Stimulated activated CD4-positive, alpha-beta T cell treated with anti-CD3 and anti-CD28 coated beads, TNF-alpha, amount 100 ng/mL, for 4 hours (primary cell): Measurements from ENCODE around the gene RPL39.
"Not testable (repeated sequence)": the region's sequence is repeated elsewhere in the genome, so short reads cannot be mapped to it uniquely, and the experiment has no call there.

Source experiments
- DNase-seq, 3 experiments: peaks; one replicate each; pipeline ENCODE4 v3.0.0-alpha.2; 2020; ENCODE audit warnings: low read depth in 3 of 3

The RPL39 gene

DNA sequence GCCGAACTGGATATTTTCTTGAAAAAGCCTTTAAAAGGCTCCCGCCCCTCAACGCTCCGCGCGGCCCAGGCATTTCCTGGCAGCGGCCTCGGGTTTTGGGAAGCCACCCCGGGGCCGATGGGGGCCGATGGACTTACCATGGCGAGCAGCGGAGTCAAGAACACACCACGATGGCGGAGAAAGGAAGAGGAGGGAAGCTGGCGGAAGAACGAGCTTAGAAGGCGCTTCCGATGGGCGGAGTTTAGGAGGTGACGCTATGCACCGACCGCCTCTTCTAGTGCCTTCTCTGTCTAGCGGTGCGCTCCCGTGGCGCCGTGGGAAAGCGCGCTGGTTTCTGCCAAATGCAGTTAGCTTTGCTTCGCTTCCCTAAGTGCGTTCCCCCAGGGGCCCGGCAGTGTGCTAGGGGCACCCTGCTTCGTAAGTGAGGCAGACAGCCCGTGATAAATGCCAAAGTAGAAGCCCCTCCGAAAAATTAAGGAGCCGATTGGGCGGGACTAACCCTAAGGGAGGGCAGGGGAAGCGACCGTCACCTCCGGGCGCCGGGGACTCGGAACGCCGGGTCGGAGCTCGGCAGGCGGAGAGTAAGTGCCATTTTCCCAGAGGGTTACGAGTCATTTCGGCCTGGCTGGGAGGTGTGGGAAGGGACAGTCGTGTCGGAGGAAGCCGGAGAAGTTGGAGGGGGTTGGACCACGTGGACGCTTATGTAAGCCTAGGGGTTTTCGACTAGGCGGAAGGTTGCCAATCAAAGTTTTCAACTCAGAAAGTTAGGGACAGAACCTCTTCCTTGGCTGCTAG, at the start of gene RPL39:
RPL39 (minus strand) TSS at position 194 of the 795 bp plus-strand sequence; CDS start at position 140, 54 bp downstream.
- DNase-seq: peak; percentile 50 to 65 (median 60)

DNA sequence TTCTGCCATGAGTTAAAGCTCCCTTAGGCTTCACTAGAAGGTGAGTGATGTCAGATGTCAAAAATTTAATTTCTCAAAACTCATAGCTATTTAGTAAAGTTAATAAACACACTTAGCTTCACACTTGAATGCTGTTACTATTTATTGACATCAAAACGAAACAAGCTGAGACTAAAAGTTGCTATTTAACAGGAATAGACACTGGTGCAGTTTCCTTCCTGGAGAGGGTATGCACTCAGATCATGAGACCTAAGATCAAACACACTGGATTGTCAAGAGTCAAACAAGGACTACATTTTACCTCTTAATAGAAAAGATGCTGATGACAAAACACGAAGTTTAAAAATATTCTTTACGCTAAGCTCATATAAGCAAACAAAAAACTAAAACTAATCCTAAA, 42.5 kb upstream of the RPL39 start:
- no peak for DNase-seq

DNA sequence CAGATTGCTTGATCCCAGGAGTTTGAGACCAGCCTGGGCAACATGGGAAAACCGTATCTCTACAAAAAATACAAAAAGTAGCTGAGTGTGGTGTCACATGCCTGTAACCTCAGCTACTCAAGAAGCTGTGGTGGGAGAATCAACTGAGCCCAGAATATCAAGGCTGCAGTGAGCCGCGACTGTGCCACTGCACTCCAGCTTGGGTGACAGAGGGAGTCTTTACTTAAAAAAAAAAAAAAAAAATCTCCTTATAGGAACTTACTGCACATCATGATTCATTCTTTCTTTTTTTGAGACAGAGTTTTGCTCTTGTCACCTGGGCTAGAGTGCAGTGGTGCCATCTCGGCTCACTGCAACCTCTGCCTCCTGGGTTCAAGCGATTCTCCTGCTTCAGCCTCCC, 37.0 kb upstream of the RPL39 start:
- no peak for DNase-seq

DNA sequence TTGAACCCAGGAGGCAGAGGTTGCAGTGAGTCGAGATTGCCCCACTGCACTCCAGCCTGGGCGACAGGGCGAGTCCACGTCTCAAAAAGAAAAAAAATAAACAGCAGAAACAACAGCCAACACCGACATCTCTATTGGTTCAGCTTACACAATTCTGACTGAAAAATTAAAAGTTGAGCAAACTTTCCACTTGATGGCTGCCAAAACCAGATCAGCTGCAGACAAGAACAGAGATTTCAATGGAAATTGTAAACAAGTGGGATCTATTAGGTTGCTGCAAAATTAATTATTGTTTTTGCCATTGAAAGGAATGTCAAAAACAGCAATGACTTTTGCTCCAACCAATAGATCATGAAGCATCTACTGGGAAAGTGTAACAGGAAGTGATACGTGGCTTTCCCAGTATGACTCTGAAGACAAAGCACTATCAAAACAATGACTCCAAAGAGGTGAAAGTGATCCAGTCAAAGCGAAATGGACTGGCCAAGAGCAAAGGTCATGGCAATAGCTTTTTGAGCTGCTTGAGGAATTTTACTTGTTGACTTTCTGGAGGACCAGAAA, 35.0 kb upstream of the RPL39 start:
- no peak for DNase-seq

- not testable (repeated sequence) for DNase-seq
Measured at GRCh38 chrX:119824221-119824620, 32.8 kb upstream of the RPL39 start.

- DNase-seq: not testable (repeated sequence)
Measured at GRCh38 chrX:119821703-119822102, 30.3 kb upstream of the RPL39 start.

- no peak for DNase-seq
Measured at GRCh38 chrX:119817130-119817690, 25.8 kb upstream of the RPL39 start.

DNA sequence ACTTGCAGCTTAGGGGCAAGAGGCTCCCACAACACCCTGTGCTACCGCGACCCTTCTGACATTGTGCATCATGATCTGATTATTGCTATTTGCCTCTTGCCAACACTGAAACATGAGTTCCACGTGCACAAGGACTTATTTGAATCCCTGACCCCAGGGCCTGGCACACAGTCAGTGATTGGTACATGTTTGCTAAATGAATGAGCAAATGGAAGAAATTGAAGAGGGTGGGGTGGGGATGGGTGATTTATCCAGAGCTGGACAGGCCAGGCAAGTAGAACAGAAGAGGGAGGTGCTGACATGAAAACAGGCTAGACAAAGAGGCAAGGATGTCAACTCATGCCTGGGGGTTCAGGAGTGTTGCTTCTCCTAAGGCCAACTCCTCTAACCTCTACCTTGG, 24.9 kb upstream of the RPL39 start:
- DNase-seq: no peak

DNA sequence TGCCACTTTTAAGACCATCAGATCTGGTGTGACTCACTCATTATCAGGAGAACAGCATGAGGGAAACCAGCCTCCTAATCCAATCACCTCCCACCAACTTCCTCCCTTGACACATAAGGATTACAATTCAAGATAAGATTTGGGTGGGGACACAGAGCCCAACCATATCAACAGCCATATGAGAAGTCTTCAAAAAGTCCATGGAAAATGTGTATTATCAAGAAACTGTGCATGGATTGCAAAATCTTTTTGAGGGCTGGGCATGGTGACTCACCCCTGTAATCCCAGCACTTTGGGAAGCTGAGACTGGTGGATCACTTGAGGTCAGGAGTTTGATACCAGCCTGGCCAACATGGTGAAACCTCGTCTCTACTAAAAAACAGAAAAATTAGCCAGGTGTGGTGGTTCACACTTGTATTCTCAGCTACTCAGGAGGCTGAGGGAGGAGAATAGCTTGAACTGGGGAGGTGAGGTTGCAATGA, 17.8 kb upstream of the RPL39 start:
- DNase-seq: no peak

GRCh38 chrX:119808461-119808860, 17.0 kb upstream of the RPL39 start:
- not testable (repeated sequence) for DNase-seq

- no peak for DNase-seq
Measured at GRCh38 chrX:119802546-119802945, 11.1 kb upstream of the RPL39 start.

DNA sequence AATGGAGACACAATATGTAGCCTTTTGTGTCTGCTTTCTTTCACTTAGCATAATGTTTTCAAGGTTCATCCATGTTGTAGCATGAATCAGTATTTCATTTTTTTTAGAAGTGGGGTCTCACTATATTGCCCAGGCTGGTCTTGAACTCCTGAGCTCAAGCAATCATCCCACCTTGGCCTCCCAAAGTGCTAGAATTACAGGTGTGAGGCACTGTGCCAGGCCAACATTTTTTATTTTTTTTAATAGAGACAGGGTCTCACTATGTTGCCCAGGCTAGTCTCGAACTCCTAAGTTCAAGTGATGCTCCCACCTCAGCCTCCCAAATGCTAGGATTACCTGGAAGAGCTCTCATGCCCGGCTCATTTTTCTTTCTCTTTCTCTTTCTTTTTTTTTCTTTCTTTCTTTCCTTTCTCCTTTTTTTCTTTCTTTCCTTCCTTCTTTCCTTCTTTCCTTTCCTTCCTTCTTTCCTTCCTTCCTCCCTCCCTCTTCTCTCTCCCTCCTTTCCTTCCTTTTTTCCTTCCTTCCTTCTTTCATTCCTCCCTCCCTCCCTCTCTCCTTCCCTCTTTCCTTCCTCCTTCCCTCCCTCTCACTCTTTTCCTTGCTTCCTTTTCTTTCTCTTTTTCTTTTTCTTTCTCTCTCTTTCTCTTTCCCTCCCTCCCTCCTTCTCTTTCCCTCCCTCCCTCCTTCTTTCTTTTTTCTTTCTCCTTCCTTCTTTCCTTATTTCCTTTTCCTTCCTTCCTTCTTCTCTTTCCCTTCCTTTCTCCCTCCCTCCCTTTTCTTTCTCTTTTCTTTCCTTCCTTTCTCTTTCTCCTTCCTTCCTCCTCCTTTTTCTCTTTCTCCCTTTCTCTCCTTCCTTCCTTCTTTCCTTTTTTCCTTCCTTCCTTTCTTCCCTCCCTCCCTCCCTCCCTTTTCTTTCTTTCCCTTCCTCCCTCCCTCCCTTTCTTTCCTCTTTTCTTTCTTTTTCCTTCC, 10.1 kb upstream of the RPL39 start:
- DNase-seq: no peak

GRCh38 chrX:119790977-119791436, 423 bp downstream of the RPL39 start:
- peak; percentile 16 to 38 (median 29) for DNase-seq

GRCh38 chrX:119784747-119785446, 6.5 kb downstream of the RPL39 start:
- DNase-seq: peak in 1 of 3 experiments; percentile 9

GRCh38 chrX:119783026-119783425, 8.4 kb downstream of the RPL39 start:
- DNase-seq: no peak

GRCh38 chrX:119778829-119779228, 12.6 kb downstream of the RPL39 start:
- no peak for DNase-seq

DNA sequence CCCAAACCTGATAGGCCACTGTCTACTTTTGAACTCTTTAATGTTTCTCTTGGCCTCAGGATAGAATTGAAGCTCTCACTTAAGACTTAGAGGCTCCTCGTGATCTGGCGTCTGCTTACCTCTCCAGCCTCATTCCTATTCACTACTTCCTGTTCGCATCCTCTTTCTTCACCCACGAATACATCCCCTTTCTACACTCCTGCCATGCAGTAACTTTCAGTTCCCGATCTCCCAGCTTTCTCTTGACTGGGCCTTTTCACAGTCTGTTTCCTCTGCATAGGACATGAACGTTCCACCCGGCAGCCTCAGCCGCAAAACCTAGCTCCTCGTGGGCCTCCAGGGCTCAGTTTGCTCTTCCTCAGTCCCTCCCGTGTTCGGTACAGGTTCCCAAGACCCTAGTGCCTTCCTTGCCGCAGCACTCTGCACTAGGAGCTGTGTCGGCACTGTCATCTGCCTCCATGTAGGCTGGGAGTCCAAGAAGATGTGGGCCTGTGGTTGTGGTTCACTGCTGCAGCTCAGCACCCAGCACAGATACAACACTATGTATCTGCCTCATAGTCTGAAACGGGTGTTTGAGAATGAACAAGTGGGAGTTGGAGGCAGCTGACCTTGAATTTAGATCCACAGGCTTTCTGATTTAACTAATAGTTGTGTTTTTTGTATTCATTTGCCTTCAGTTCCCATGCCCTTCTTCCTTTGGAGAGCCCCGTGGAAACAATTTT, 15.8 kb downstream of the RPL39 start:
- DNase-seq: no peak

GRCh38 chrX:119769388-119769787, 22.0 kb downstream of the RPL39 start:
- not testable (repeated sequence) for DNase-seq

DNA sequence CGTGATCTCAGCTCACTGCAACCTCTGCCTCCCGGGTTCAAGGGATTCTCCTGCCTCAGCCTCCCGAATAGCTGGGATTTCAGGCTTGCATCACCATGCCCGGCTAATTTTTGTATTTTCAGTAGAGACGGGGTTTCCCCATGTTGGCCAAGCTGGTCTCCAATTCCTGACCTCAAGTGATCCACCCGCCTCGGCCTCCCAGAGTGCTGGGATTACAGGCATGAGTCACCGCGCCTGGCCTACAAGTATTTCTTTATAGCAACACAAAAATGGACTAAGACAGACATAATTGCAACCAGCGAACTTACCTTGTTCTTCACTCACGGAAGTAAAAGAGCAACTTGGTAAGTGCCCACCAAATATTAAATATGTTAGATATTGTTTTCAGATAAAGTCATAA, 23.0 kb downstream of the RPL39 start:
- not testable (repeated sequence) for DNase-seq

- no peak for DNase-seq
Measured at GRCh38 chrX:119763836-119764387, 27.5 kb downstream of the RPL39 start.
